Left ventricle myocardium superior (tissue), 1 donor: ENCODE measurements around the gene METRN. TPM values are rescaled to one million over a fixed set of nuclear protein-coding genes. Genes with fewer than 3 reads are reported as not detected.
"Not testable (repeated sequence)": the region's sequence is repeated elsewhere in the genome, so short reads cannot be mapped to it uniquely, and the experiment has no call there.

Experiments
- ATAC-seq: fragments of 200-7000 bp; cut with Tn5 transposase; one replicate; pipeline ENCODE4 v1.9.1; 2020; ENCODE audit warnings: mild to moderate bottlenecking, moderate library complexity
- DNase-seq: peaks from one replicate; pipeline ENCODE4 v3.0.0-alpha.2; 2020
- intact Hi-C: fragments of 100-400 bp; cut with micrococcal nuclease; formaldehyde crosslinking; loops from one replicate; pipeline ENCODE4 v1.11.0; 2022
- total RNA-seq: library from RNA; stranded (reverse); fragmentation: NEBNext Ultra II Directional; extraction: Animal tissue kit (Norgen Biotek cat#: 25700); gene quantifications from one replicate; pipeline ENCODE4 v1.2.1, GENCODE V29; 2021
- donor health status: DM: no; HTN: yes; CAD: no; lungs with severe emphysema.

The METRN gene
- total RNA-seq, 1 donor from 2014 or later: 57.9 TPM

GRCh38 chr16:730666-731509 is 16.0 kb downstream of the METRN start:
- DNase-seq (no peak), ATAC-seq (no peak)
- intact Hi-C loops: no loop called here

DNA sequence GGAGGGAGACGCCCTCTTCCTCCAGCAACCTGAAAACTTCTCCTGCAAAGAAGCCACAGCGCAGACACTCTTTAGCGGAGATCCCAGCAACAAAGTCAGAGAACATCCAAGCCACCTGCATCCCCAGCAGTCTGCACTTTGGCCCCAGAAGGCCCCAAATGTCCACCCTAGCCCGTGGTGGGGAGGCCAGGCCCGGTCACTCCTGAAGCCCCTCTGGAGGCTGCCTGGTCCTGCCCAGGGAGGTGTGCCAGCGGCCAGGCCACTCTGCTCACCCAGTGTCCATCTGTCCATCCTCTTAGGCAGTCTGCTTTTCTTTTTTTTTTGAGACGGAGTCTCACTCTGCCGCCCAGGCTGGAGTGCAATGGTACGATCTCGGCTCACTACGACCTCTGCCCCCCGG is 17.4 kb downstream of the METRN start:
- no peak for DNase-seq
- intact Hi-C loops: no loop called here
- ATAC-seq: no peak

DNA sequence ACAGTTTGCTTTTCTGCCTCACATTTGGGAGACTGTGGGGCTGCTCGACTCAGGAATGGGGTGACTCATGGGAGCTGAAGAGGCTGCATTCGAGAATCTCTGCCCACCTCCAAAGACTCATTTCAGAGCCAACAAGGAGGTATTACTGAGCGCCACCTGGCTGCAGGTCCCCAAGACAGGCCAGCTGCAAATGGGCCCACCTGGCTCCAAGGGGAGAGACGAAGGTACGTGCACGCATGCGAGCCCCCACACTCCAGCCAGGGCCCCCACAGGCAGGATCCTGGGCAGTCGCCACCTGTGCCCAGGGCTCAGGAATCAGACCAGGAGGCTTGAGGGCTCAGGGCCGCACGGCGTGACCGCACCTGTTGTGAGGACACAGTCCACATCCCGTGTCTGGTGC is 18.0 kb downstream of the METRN start:
- intact Hi-C loops: no loop called here
- ATAC-seq: no peak
- DNase-seq: no peak

DNA sequence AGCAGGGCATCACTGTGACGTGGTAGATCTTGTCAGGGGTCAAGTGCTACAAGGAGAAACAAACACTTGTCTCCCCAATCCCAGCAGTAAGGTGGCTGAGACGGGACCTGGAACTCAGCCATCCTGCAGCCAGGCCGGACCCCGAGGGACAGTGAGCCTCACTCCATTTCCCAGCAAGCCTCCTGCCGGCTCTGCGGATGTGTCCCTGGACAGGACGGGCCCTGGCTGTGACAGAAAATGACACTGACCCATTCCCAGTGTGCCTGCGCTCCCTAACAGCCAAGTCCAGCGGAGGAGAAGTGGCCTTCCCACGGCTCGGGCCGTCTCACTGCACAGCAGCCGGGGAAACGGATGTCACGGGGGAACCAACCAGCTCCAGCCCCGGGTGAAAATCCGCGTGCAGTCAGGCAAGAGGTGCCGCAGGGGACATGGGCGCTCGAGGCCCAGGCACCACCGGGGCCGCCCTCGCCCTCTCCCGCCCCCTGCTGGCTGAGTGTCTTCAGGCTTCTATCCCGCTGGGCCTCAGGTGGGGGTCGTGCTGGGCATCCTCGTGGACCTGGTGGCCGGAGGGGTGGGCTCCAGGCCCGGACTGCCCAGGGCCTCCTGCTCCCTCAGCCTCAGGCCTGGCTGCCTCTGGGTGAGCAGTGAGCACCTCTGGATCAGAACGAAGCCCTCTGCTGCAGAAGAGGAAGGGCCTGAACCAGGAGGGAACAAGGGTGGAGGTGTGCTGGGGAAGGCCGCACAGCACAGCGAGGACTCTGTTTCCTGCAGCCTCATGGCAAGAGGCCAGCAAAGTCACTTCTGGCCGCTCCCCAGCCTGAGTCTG is 18.7 kb downstream of the METRN start:
- intact Hi-C loops: no loop called here
- DNase-seq (no peak), ATAC-seq (no peak)

DNA sequence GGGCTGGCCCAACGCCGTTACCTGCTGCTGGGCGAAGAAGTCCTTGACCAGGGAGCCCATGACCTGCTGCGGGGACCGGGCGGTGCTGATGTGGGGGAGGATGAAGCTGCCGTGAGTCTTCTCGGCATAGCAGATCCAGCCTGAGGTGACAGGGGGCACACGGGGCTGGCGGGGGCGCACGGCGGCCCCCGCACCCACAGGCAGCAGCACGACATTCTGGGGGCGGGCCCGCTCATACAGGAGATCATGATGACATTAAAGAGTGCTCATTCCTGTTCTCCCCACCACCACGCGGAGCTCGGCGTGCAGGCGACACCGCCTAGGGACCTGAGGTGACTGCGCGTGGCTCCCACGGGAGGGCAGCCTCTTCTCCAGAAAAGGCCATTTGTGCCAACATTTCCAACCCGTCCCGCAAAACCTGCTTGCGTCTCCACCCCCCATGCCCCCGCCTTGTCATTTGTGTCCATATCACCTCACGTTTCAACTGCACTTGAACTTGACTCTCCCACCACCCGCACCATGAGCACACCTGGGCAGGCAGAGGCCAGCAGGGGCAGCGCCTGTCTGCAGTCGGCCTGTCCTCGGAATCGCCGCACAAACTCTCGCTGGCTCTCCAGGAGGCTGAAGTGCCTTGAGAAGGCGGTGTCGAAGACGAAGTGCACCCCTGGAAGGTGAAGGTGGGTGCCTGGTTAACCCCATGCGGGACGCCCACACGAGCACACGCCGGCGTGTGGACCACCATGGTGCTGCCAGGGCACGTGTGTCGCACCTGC is 19.5 kb downstream of the METRN start:
- intact Hi-C loops: no loop called here
- ATAC-seq (no peak), DNase-seq (no peak)

DNA sequence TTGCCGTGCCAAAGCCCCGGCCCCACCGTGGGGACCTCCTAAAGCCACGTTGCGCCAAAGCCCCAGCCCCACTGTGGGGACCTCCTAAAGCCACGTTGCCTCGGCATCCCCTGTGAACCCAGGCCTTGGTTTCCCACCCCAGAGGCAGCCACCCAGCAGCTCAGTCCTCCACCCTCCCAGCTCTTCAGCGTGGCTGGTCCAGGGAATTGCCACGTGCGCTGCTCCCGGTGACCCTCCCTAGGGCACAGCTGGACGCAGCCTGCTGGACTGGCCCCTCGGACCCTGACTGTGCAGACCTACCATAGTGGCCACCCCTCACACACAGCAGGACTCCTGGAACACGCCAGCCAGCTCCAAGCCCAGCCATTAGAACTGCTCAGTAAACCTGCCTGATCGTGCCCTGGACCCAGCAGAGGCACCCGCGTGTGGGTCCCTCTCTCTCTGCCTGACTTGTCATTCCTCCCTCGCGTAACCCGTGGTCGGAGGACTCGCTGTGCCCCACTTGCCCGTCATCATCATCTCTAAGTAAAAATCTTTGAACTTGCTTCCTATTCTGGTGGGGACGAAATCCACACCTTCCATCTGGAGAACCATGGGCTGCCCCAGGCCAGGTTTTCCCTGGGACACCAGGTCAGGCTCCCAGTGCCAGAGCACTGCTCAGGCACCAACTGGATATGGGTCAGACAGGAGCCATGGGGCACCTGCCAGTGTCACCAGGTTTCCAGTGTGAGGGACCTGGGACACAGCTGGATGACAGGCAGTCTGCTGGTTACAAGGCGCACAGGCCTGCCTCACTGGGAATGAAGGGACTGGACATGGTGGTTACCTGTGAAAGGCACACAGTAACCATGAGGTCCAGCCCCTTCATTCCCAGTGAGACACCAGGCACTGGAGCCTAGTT is 20.3 kb downstream of the METRN start:
- DNase-seq (no peak), ATAC-seq (no peak)
- intact Hi-C loops: no loop called here

DNA sequence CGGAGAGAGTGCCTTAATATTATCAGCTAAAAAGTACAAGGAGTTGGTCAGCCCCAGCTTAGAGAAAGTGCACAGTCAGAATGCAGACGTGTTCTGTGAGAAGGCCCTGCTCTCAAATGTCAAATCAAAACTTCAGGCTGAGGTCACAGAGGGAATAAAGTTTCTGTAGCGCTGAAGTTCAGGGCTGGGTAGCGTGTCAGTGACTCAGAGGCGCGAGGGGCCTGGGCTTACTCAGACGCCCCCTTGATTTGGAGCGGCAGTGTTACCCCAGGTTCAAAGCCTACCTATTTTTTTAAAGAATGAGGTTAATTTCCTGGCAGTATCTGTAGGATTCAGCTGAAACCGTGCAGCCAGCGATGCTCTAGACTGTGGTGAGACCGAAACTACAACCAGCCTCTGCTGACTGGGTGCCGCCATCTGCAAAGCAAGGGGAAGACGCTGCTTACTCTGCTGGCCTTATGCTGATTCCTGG is 21.1 kb downstream of the METRN start:
- intact Hi-C loops: no loop called here
- no peak for ATAC-seq
- no peak for DNase-seq

DNA sequence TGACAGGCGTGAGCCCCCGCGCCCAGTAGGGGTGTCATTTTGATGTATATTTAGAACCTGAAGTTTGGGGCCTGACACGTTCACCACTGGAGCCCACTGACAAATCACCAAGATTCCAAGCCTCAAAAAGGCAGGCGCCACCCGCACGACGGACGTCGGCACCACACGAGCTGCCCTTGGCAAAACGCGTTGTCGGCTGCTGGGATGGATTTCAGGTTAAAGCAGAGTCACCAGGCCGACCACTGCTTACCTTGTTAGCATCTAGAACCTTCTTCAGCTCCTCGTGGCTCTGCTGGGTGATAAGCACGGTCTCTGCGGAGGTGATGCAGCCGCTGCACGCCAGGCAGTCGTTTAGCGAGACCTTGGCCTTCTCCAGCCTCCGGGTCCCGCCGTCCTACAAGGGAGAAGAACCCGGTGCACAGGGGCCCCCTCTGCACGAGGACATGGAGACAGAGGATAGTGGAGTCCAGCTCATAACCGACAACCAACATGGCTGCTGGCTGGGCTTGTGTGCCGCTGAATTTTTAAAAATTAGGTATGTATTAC is 22.1 kb downstream of the METRN start:
- ATAC-seq (no peak), DNase-seq (no peak)
- intact Hi-C loops: no loop called here

GRCh38 chr16:739560-740458 is 24.9 kb downstream of the METRN start:
- peak; percentile 2 for ATAC-seq
- no peak for DNase-seq
- intact Hi-C loops: no loop called here

- ATAC-seq (peak; percentile 34), DNase-seq (no peak)
- intact Hi-C loops: no loop called here
Measured at GRCh38 chr16:740459-740763, 25.5 kb downstream of the METRN start.

DNA sequence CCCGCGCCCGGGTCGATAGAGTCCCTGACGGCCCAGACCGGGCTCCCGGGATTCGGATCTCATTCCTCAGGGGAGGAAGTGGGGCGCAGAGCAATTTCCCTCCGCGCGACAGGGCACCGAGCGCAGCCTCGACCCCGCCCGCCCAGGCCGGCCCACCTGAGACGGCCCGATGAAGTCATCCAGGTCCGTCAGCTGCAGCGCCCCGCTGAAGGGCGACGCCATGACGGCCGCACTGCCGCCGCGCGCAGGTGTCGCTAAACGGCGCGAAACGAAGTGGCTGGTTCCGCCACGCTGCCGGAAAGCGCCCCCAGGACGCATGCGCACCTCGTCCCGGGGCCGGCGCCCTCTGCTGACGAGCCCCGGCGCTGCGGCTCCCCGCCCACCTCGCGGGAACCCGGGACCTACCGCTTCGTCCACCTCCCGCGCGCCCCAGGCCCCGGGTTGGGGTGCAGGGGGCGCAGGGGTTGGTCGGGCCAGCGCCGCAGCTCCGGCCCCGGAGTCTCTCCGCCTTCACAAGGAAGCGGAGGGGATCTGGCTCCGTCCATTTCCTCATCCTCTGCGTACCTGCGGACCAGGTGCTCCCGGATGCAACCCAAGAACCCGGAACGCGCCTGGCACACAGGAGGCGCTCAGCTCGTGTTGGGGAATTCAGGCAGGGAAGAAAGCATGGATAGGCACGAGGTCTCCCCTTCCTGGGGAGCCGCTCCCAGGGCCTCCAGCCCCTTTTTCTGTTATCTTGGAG is 26.0 kb downstream of the METRN start, which contains the start of gene CIAO3:
TSS of gene CIAO3 (minus strand) at position 234 of the 742 bp plus-strand sequence. CDS start at position 222, 12 bp downstream.
- DNase-seq (peak; percentile 94), ATAC-seq (peak; percentile 95)
- intact Hi-C loops: no loop called here

GRCh38 chr16:741986-742629 is 27.2 kb downstream of the METRN start:
- no peak for ATAC-seq
- intact Hi-C loops: no loop called here
- DNase-seq: no peak

DNA sequence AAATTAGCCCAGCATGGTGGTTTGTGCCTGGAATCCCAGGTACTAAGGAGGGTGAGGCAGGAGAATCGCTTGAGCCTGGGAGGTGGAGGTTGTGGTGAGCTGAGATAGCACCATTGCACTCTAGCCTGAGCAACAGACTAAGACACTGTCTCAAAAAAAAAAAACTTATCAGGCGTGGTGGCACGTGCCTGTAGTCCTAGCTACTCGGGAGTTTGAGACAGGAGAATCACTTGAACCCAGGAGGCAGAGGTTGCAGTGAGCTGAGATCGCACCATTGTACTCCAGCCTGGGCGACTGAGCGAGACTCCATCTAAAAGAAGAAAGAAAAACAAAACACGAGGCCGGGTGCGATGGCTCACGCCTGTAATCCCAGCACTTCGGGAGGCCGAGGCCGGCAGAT is 28.0 kb downstream of the METRN start:
- DNase-seq, ATAC-seq, intact Hi-C loops: not testable (repeated sequence)

DNA sequence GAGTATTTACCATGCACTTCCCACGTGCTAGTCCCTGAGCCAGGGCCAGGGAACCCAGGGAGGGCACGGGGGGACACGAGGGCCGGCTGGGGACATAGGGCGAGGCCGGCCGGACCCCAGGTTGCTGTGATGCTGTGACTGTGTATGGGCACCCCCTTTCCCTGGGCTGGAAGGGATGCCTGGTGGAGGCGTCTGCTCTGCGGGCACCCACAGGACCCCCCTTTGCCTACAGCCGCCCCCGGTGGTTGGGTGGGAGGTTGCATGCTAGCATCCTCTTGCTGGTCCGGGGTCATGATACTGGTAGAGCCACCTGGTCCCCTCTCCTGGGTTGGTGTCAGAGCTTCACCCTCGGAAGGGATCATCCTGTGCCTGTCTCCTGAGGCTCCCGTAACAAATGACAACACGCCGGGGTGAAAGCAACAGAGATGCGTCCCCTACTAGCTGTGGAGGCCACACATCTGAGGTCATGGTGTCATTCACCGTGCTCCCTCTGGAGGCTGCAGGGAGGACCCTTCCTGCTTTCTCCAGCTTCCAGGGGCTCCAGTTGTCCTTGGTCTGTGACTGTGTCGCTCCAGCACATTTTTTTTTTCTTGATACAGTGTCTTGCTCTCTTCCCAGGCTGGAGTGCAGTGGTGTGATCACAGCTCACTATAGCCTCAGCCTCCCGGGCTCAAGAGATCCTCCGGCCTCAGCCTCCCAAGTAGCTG is 29.0 kb downstream of the METRN start:
- DNase-seq: no peak
- ATAC-seq: no peak
- intact Hi-C loops: no loop called here

- DNase-seq: no peak
- no peak for ATAC-seq
Measured at GRCh38 chr16:745739-746138, 30.8 kb downstream of the METRN start.

DNA sequence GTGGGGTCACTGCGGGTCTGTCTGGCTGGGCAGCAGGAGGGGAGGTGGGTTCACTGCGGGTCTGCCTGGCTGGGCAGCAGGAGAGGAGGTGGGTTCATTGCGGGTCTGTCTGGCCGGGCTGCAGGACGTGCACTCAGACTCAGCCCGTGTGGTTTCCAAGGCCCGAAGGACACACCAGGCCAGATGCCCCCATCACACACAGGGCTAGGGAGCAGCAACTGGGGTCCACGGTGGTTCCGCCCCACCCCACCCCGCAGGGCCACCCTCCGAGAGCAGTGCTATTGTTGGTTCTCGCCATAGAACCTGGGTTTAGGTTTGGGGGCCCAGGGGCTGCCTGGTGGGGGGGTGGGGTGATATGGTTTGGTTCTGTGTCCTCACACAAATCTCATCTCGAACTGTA is 31.7 kb downstream of the METRN start:
- DNase-seq (no peak), ATAC-seq (no peak)
- intact Hi-C loops: no loop called here

More at GRCh38 chr16:745739-746138, 30.8 kb downstream of the METRN start:
- intact Hi-C loops: no loop called here
